NCI-H748 (cell line): ENCODE measurements around the gene SND1.

Experiments used
- DNase-seq: peaks from one replicate; lab custom pipeline; 2025; ENCODE audit not compliant: unreplicated experiment; lab: John Stamatoyannopoulos, UW

Gene SND1

GRCh38 chr7:127798769-127799372, 146.9 kb downstream of the SND1 start:
- DNase-seq: no peak

DNA sequence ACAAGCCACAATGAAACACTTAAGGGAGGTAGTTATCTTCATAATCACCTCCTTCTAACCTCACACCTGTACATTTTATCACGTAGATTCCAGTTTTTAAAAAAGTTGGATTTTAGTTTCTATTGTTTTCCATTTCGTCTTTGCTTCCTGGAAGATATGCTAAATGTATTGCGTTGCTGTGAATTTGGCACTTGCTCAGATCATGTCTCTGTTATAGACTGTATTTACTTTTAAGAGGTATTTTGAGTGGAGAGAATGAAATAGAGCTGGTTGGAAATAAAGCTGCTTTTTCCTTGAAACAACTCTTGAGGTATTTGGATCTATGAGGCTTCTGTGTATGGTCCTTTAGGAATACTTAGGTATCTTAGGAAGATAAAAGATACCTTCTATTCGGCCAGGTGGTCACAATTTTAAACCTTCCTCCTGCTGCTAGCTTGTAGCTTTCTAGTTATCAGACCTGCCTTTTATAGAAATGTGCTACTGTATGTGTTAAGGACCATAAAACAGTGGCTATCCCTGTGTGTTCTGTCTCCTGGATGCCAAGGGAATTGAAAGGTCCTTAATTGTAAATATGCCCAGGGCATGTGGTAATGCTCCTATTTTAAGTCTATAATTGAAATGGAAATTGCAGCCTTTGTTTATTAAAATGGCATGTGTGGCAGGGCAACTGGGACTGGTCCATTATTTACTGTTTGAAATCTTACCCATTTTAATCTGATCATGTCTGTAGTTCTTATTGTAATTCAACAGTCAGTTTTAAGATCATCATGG, 147.7 kb downstream of the SND1 start:
- DNase-seq: peak; percentile 26

DNA sequence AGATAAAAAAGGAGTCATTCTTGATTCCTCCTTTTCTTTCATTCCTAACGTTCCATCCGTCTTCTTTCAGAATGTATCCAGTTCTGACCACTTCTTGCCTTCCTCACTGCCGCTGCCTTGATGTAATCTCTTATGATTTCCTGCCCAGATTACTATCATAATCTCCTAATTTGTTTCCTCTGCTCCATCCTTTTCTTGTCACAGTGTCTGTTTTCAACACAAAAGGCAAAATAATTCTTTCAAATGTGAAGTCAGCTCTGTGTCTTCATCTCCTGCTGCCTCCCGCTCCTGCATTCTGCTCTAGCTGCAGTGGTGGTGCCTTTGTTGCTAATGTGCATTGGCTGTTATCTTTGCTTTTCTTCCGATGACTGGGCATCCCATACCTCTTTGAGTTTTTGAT, 150.9 kb downstream of the SND1 start:
- no peak for DNase-seq

DNA sequence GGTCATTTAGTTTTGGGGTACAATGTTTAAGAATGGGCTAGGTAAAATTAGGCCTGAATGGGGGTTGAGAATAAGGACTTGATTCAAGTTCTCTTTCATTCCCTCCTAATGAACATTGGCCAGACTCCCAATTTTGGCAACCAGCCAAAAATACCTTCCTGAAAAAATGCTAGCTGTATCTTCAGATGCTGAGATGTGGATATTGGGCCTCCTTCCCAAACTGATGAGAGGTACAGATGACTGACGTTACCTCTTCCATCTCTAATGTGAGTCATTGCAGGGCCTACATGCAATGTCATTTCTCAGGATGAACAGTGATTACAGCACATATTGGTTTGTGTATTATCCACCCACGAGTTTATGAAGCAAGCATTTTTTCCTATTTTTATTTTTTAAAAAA, 151.6 kb downstream of the SND1 start:
- no peak for DNase-seq

GRCh38 chr7:127807340-127807739, 155.3 kb downstream of the SND1 start:
- no peak for DNase-seq

GRCh38 chr7:127807829-127808228, 155.8 kb downstream of the SND1 start:
- DNase-seq: no peak

- DNase-seq: no peak
Measured at GRCh38 chr7:127809261-127809702, 157.3 kb downstream of the SND1 start.

DNA sequence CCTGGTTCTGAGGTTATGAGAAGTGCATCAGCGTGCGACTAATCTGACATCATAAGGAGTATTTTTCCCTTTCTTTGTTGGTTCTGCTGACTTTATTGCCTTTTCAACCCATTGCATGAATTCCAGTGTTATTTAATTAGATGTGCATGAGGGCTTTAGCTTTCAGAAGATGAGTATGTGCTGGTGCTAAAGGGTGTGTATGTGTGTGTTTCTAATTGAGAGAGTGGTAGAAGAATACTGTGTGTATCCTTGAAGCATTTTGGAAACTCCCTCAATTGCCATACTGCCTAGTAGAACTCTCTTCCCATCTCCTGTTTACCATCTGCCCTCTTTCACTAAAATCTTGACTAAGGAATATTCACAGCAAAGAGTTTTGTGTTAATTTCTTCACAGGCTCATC, 158.1 kb downstream of the SND1 start:
- no peak for DNase-seq

DNA sequence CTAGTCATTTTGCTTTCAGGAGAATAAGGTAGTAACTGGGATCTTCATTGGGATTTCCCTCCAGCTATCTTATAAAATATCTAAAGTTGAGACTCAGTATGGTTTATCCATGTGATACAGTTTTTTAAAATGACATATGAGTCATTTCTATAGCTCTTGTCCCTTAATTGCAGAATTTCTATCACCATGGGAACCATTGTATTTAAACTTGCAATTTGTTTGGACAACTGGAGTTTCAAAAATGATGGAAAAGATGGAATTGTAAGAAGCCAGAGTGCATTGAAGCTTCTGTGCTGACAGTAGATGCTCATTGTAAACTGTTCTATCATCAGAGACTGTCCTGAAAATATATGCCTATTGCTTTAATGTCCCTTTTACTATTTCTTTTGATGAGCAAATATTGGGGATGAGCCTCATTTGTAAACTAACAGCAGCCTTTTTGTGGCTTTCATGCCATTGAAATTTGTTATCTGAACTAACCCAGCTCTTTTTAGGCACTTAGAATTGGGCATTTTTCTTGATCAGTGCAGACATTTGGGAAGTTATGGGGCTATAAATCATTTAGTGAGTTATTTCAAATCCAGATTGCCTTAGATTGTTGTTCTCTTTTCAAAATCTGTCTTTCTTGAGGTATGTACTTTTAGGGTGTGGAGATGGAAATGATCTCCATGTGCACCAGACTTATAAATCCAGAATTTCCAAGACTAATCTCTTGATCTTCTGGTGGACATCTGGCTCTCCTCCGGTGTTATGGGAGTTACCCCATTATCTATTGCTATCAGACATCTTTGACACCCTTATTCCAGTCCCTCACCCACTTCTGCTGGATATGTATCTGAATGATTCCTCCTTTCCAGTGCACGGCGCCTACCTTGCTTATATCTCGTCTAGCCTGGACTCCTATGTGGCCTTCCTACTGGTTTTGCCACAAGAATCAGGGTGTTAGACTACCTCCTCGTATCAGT, 159.0 kb downstream of the SND1 start:
- DNase-seq: no peak

DNA sequence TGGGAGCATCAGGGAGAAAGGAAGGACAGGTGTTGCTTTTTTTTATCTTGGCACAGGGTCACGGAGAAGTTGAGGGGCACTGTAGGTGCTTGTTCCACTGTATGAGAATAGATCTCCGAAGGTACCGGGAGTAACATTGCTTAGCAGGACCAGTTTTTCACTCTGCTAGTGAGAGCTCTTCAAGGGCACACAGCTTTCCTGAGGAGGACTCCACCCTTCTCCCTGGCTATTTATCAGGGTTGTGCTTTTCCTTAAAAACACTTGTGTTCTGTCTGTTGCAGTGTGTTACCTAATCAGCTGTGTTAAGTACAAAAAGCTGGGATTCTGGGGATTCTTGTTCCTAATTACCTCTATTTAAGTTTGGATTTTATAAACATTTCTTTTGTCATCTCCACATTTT, 160.5 kb downstream of the SND1 start:
- DNase-seq: no peak

DNA sequence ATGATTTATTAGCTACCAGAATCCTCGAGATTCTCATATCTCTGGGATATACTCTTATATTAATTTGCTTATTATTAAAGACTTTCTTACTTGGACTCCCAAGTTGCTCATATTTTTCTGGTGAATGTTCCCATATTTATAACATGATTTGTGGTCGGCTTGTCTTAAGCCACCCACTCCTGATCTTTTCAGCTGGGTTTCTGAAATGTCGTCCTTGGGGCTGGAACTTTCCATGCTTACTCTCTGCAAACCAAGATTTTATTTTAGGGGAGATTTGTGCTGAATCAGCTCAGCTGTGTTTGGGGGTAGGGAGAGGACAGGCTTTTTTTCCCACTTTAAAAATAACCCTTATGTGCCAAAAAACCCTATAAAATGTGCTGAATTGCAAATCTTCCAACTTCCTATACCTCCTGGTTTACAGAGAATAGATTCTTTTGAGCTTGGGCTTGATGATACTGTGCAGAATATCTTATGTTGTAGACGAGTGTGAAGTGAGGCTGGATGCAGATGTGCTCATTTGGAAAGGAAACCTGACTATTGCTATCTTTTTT, 162.1 kb downstream of the SND1 start:
- DNase-seq: no peak

DNA sequence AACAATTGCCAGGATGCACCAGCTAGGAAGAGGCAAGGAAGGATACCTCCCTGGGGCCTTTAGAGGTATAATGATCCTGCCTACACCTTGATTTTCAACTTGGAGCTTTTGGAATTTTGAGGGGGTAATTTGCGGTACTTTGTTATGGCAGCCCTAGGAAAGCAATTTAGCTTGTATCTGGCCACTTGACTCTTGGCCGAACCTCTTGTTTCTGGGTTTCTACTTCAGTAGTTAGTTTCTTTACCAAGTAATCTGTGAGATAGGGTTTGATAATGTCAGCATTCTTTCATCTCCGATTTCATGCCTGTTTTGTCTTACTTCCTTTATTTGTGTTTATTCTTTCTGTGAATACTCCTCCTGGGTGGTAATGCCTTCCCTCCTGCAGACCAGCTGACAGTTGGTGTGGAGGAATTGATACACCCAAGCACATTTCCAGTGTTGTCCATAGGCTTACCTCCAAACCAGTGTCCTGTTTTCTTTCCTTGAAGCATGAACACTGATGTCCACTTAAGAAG, 163.7 kb downstream of the SND1 start:
- no peak for DNase-seq

DNA sequence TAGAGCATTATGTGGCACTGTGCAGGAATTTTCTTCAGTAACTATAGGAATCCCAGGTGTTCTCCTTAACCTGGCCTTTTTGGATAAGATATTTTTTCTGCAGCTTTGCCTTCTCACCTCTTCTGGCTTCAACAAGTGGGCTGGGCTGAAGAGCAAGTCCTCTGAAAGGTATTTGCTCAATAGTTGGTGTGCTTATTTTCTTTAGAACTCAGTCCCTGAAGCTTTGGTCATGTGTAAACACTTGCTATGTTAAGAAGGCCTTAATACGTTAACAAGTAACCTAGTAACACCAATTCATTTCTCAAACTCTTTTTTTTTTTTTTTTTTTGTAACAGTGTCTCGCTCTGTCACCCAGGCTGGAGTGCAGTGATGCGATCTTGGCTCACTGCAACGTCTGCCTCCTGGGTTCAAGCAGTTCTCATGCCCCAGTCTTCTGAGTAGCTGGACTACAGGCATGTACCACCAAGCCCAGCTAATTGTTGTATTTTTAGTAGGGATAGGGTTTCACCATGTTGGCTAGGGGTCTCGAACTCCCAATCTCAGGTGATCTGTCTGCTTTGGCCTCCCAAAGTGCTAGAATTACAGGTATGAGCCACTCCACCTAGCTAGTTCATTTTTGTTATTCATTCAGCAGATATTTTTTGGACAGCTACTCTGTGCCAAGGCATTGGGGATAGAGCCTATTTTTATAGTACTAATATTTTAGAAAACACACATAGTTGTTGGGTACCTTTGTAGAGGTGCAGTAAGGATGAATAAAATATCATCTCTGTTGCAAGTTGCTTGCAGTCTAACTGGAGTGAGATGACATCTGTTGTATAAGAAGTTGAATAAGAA, 164.6 kb downstream of the SND1 start:
- no peak for DNase-seq

DNA sequence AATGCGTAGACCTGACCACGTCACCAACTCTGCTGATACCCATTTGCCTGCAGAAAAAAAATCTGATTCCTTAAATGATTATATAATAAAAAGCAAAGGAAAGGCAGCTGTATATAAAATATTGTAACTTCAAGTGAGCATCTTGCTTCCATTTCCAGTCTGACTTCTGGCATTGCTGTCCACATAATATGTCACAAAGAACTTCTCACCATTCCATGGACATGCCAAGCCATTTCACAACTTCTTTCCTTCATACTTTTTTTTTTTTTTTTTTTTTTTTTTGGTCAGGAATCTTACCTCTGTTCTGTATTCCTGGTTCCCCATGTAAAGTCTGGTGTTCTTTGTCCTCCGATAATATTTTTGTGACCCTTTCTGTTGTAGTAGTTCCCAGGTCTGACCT, 165.5 kb downstream of the SND1 start:
- no peak for DNase-seq

DNA sequence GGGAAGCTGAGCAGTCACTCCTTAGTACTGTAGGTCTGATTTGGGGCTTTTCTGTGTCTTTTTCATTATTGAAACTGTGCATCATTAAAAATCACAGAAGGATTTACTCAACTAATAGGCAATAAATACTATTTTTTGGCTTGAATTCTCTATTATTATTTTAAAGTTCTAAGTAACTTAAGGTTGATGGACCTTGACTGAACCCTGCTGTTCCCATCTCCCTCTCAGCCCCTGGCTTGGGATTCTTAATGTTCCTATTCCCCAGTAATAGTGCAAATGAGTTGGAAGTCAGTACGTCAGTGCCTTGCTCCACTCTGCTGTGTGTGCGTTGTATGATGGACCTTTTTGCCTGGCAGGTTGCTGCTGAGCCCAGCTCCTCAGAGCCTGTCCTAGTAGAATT, 166.3 kb downstream of the SND1 start:
- DNase-seq: no peak

GRCh38 chr7:127819975-127820731, 168.2 kb downstream of the SND1 start:
- no peak for DNase-seq

DNA sequence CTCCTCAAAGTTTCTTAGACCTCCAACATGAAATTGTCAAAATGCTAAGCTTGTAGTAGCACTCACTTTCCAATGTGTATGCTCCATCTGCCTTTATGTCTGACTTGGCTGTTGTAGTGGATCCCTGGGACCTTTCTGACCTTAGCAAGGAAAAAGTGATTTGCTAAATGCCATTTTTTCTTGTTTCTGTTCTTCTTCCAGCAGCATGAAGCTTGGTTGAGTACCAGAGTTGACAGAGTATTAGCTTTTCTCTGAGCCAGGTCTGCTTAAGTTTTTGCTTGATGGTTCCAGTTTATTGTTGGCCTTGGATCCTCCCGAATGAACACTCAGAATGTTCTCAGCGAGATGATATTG, 168.7 kb downstream of the SND1 start:
- no peak for DNase-seq

GRCh38 chr7:127821146-127821545, 169.2 kb downstream of the SND1 start:
- DNase-seq: no peak

DNA sequence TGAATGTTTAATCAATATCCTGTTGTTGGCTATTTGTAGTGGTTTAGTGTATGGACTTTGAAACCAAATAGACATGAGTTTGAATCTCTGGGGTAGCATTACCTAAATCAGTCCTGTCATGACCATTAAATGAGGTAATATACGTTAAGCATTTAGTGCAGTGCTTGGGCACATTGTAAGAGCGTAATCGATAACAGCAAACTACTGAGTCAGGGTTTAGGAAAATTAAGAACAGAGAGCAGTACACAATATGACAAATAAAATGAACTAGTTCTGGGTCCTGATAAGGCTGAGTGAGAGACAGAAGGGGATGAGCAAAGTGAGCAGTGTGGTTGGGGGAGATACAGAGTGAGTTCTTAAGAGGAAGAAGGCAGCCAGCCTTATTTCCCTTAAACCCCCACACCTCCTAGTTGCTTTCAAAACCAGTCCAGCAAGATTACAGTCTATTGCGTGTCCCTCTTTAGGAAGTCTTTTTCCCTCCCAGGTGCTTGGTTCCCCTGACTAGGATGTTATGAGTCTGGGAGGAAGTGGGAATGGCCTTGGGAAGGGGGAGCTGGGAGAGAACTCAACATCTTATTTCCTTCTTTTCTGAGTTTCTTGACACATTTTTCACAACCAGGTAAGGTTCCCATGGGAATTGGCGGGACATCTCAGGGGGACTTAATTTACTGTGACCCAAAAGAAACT, 171.0 kb downstream of the SND1 start:
- DNase-seq: no peak
